A549 (cell line): ENCODE measurements around the gene EWSR1. TPM values are rescaled to one million over a fixed set of nuclear protein-coding genes. Genes with fewer than 3 reads are reported as not detected.

Experiments
- ATAC-seq, 2 experiments: fragments of 200-7000 bp in 1 of 2; fragments of >200 bp in 1 of 2; cut with Nextera tagmentation in 1 of 2; cut with Tn5 transposase in 1 of 2; 3 replicates each; pipeline versions ENCODE4 v1.8.0 to v1.9.1; 2018 to 2020; ENCODE audit warnings: mild to moderate bottlenecking in 1 of 2, moderate library complexity in 1 of 2
- CTCF ChIA-PET: fragments of 300-600 bp; sonication (Branson Sonifier 250); formaldehyde crosslinking; extraction: SDS; loops from one replicate; lab custom pipeline; 2021; ENCODE audit warnings: antibody characterized with exemption, inconsistent platforms; lab: Yijun Ruan, JAX
- POLR2A ChIA-PET: fragments of 350-600 bp; formaldehyde crosslinking; extraction: SDS; loops from one replicate; lab custom pipeline; 2021; ENCODE audit warnings: antibody characterized with exemption, inconsistent platforms; lab: Yijun Ruan, JAX
- DNase-seq, 2 experiments: peaks; one replicate each; pipeline versions ENCODE4 v3.0.0 to v3.0.0-alpha.2; 2011 to 2016; ENCODE audit warnings: low read depth in 1 of 2, low spot score in 1 of 2
- FAIRE-seq: peaks from 2 replicates; lab custom pipeline; 2011; peaks lifted over from hg19 to GRCh38; lab: Jason Lieb, UNC
- H3K27ac ChIP-seq, 2 experiments: fragments of >200 bp; sonication (Bioruptor Twin); formaldehyde crosslinking; 3 replicates each; pipeline ENCODE4 v1.5.1; 2016 to 2017
- H3K4me1 ChIP-seq: fragments of >200 bp; sonication (Bioruptor Twin); formaldehyde crosslinking; 3 replicates; pipeline ENCODE4 v1.6.1; 2016
- H3K4me2 ChIP-seq: fragments of >200 bp; sonication (Bioruptor Twin); formaldehyde crosslinking; 3 replicates; pipeline ENCODE4 v1.6.1; 2016
- H3K4me3 ChIP-seq: fragments of >200 bp; sonication (Bioruptor Twin); formaldehyde crosslinking; 3 replicates; pipeline ENCODE4 v1.5.1; 2016
- H3K9me3 ChIP-seq: fragments of >200 bp; sonication (Bioruptor Twin); formaldehyde crosslinking; 3 replicates; pipeline ENCODE4 v1.6.1; 2016
- BHLHE40 ChIP-seq: IDR thresholded peaks from 2 replicates; pipeline ENCODE4 v1.6.1; 2012; ENCODE audit warnings: low read depth, low read length, inconsistent platforms
- CBX2 ChIP-seq: fragments of 200-600 bp; sonication (generic); IDR thresholded peaks from 2 replicates; pipeline ENCODE4 v1.6.1; 2016; ENCODE audit warnings: low read depth, mild to moderate bottlenecking, borderline replicate concordance
- CEBPB ChIP-seq, 2 experiments: fragments of >200 bp in 1 of 2; sonication (Bioruptor Twin) in 1 of 2; formaldehyde crosslinking in 1 of 2; IDR thresholded peaks; 2 replicates each; pipeline ENCODE4 v1.6.1; 2012 to 2016
- EHMT2 ChIP-seq: fragments of 200-600 bp; sonication (generic); IDR thresholded peaks from 2 replicates; pipeline ENCODE4 v1.6.1; 2016; ENCODE audit warnings: antibody characterized with exemption, low read depth, mild to moderate bottlenecking, moderate library complexity
- EP300 ChIP-seq, 2 experiments: fragments of >200 bp; sonication (Bioruptor Twin); formaldehyde crosslinking; IDR thresholded peaks; 2 replicates in 1 of 2; 3 replicates in 1 of 2; pipeline ENCODE4 v1.6.1; 2016 to 2017
- ESRRA ChIP-seq: fragments of 150-350 bp; IDR thresholded peaks from 2 replicates; pipeline ENCODE4 v1.6.1; 2014; ENCODE audit warnings: mild to moderate bottlenecking, low read length, borderline replicate concordance
- HDAC2 ChIP-seq: fragments of 200-600 bp; sonication (generic); IDR thresholded peaks from 2 replicates; pipeline ENCODE4 v1.6.1; 2016
- HEYL ChIP-seq: fragments of 250-450 bp; sonication (Bioruptor Pico); IDR thresholded peaks from 2 replicates; pipeline ENCODE4 v1.8.0; 2021; ENCODE audit warnings: mild to moderate bottlenecking, moderate library complexity
- HMGXB4 ChIP-seq: fragments of 250-450 bp; sonication (Bioruptor Pico); IDR thresholded peaks from 2 replicates; pipeline ENCODE4 v1.5.0; 2021; ENCODE audit warnings: mild to moderate bottlenecking, moderate library complexity, borderline replicate concordance
- HOXB5 ChIP-seq: fragments of 250-450 bp; sonication (Bioruptor Pico); IDR thresholded peaks from 2 replicates; pipeline ENCODE4 v1.5.0; 2020; ENCODE audit warnings: mild to moderate bottlenecking, moderate library complexity
- JUN ChIP-seq, 2 experiments: fragments of >200 bp; sonication (Bioruptor Twin); formaldehyde crosslinking; IDR thresholded peaks; 2 replicates in 1 of 2; 3 replicates in 1 of 2; pipeline ENCODE4 v1.6.1; 2016 to 2017
- JUNB ChIP-seq: fragments of >200 bp; sonication (Bioruptor Twin); formaldehyde crosslinking; IDR thresholded peaks from 2 replicates; pipeline ENCODE4 v1.6.1; 2016
- KDM1A ChIP-seq: fragments of 200-600 bp; sonication (generic); IDR thresholded peaks from 2 replicates; pipeline ENCODE4 v1.6.1; 2016; ENCODE audit warnings: low read depth, mild to moderate bottlenecking
- KDM5A ChIP-seq: fragments of 200-600 bp; sonication (generic); IDR thresholded peaks from 2 replicates; pipeline ENCODE4 v1.6.1; 2016; ENCODE audit warnings: antibody characterized with exemption, mild to moderate bottlenecking
- MAX ChIP-seq: IDR thresholded peaks from 2 replicates; pipeline ENCODE4 v1.6.1; 2012
- MYC ChIP-seq: IDR thresholded peaks from 2 replicates; pipeline ENCODE4 v1.6.1; 2012; ENCODE audit warnings: mild to moderate bottlenecking, inconsistent platforms, low read length, improper control_type of control experiment, borderline replicate concordance
- NR3C1 ChIP-seq: fragments of >200 bp; sonication (Bioruptor Twin); formaldehyde crosslinking; IDR thresholded peaks from 3 replicates; pipeline ENCODE4 v1.6.1; 2017
- POLR2A ChIP-seq: IDR thresholded peaks from 2 replicates; pipeline ENCODE4 v1.6.1; 2012; ENCODE audit warnings: mild to moderate bottlenecking, low read length
- POLR2AphosphoS2 ChIP-seq: conservative IDR thresholded peaks from 2 replicates; pipeline ENCODE4 v1.6.1; 2012; ENCODE audit warnings: low read length, improper control_type of control experiment, inconsistent platforms
- RAD21 ChIP-seq, 2 experiments: fragments of >200 bp in 1 of 2; sonication (Bioruptor Twin) in 1 of 2; formaldehyde crosslinking in 1 of 2; IDR thresholded peaks in 1 of 2; conservative IDR thresholded peaks in 1 of 2; 2 replicates in 1 of 2; 3 replicates in 1 of 2; pipeline ENCODE4 v1.6.1; 2012 to 2018; ENCODE audit warnings: inconsistent platforms in 1 of 2
- RARB ChIP-seq: fragments of 250-450 bp; sonication (Bioruptor Pico); IDR thresholded peaks from 2 replicates; pipeline ENCODE4 v1.8.0; 2021; ENCODE audit warnings: mild to moderate bottlenecking, moderate library complexity
- RCOR1 ChIP-seq: fragments of 150-350 bp; IDR thresholded peaks from 2 replicates; pipeline ENCODE4 v1.6.1; 2014; ENCODE audit warnings: antibody characterized with exemption, low read length, low read depth
- SMC3 ChIP-seq: fragments of >200 bp; sonication (Bioruptor Twin); formaldehyde crosslinking; IDR thresholded peaks from 3 replicates; pipeline ENCODE4 v1.6.1; 2018; ENCODE audit warnings: inconsistent platforms
- TP53 ChIP-seq: fragments of 250-450 bp; sonication (Bioruptor Pico); IDR thresholded peaks from 2 replicates; pipeline ENCODE4 v1.5.0; 2021; ENCODE audit warnings: mild to moderate bottlenecking, moderate library complexity
- ZC3H11A ChIP-seq: fragments of 450-650 bp; IDR thresholded peaks from 2 replicates; pipeline ENCODE4 v1.6.1; 2014; ENCODE audit warnings: antibody characterized with exemption, mild to moderate bottlenecking
- ZNF302 ChIP-seq: fragments of 250-450 bp; sonication (Bioruptor Pico); IDR thresholded peaks from 2 replicates; pipeline ENCODE4 v1.9.0; 2021; ENCODE audit warnings: inconsistent platforms, mild to moderate bottlenecking, moderate library complexity
- ZSCAN20 ChIP-seq: fragments of 250-450 bp; sonication (Bioruptor Pico); IDR thresholded peaks from 2 replicates; pipeline ENCODE4 v1.8.0; 2022; ENCODE audit warnings: mild to moderate bottlenecking, moderate library complexity
- WGBS: methylation state at CpG from one replicate; pipeline ENCODE4 v1.1.6; 2017; ENCODE audit errors: missing lambda C conversion rate; 5-methylcytosine and 5-hydroxymethylcytosine counted together
- polyA plus RNA-seq, 4 experiments: library from polyadenylated mRNA; depleted of rRNA in 3 of 4; stranded (reverse); fragments of >200 nt; fragmentation: RNase III in 1 of 4; extraction: RNeasy Plus Mini Kit Qiagen cat#74134 plus additional on column Dnase treatment in 1 of 4; gene quantifications; 2 replicates in 3 of 4; 3 replicates in 1 of 4; pipeline ENCODE4 v1.2.3, GENCODE V29; 2011 to 2017

The EWSR1 gene
- polyA plus RNA-seq, 2 of the 4 experiments (the other 2 are of a cell fraction): 146 to 281 TPM

- 90% methylated on average over 11 of the region's 12 CpGs for WGBS
- FAIRE-seq (no peak), ATAC-seq (no peak), DNase-seq (no peak)
- Histone ChIP-seq H3K4me3 (no peak overlapping the region), H3K4me1 (peaks cover 5% of the 10 kb centered on the region; the same call in 2 of the 3 replicates), H3K9me3 (no peaks in the 10 kb centered on the region), H3K27ac (no peak overlapping the region), H3K4me2 (no peak overlapping the region)
- ChIA-PET POLR2A (no interaction called here), CTCF (interaction anchor here (0.7 kb wide), 1 partner anchor 31 kb away, joined by 3 read pairs; the partner anchor contains the start of gene GAS2L1)
- no peak for TF ChIP-seq MYC
- no peak for TF ChIP-seq EHMT2
- no peak for TF ChIP-seq JUNB
- no peak for TF ChIP-seq HDAC2
- no peak for TF ChIP-seq NR3C1
- no peak for TF ChIP-seq CBX2
- TF ChIP-seq RAD21 (conservative IDR thresholded peaks at IDR 0.05 in 1 of 2, IDR thresholded peaks at IDR 0.05 in 1 of 2): no peak
- TF ChIP-seq HOXB5: no peak
- TF ChIP-seq POLR2AphosphoS2: no peak
- TF ChIP-seq KDM1A: no peak
- no peak for TF ChIP-seq ZSCAN20 (CRISPR knock-in tag)
- TF ChIP-seq POLR2A: no peak
- TF ChIP-seq RCOR1: no peak
- no peak for TF ChIP-seq SMC3
- TF ChIP-seq JUN (IDR thresholded peaks at IDR 0.05): no peak
- TF ChIP-seq TP53 (CRISPR knock-in tag): no peak
Observed at GRCh38 chr22:29337631-29338284, 69.7 kb downstream of the EWSR1 start.

DNA sequence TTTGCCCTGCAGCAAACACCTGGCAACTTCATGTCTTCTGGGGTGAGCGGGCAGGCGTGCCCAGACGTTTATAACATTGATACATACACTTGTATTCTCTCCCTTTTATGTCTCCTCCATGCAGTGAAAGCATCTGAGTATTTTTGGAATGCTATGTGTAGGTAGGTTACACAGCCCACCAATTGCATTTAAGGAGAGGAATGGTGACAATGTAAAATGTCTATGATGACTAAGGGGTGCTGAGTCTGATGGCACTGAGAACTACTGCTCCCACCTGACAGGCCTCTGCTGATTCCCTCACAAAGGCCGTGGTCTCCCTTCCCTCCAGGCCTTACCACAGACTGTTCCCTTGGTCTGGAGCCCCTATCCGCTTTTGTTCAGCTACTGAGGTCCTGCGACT lies 70.3 kb downstream of the EWSR1 start:
- CTCF ChIA-PET: no interaction called here
- ATAC-seq (no peak), FAIRE-seq (no peak), DNase-seq (no peak)
- Histone ChIP-seq H3K4me2 (no peak overlapping the region), H3K4me1 (peaks cover 5% of the 10 kb centered on the region; the same call in 2 of the 3 replicates), H3K27ac (no peak overlapping the region), H3K9me3 (no peaks in the 10 kb centered on the region), H3K4me3 (no peak overlapping the region)
- WGBS: 88% methylated on average over 6 of the region's 6 CpGs
- TF ChIP-seq ESRRA (no peak), ZC3H11A (no peak), ZSCAN20 (CRISPR knock-in tag) (no peak), JUN (IDR thresholded peaks at IDR 0.05) (no peak), CEBPB (IDR thresholded peaks at IDR 0.05) (no peak), HEYL (CRISPR knock-in tag) (no peak), KDM5A (no peak)
- POLR2A ChIA-PET: no interaction called here

- peaks cover 11% of the 10 kb centered on the region; the same call in 2 of the 3 replicates for H3K4me1 ChIP-seq
- CTCF ChIA-PET: no interaction called here
- FAIRE-seq (no peak), DNase-seq (no peak), ATAC-seq (no peak)
- H3K4me3 ChIP-seq: no peak overlapping the region
- WGBS: 91% methylated on average over 21 of the region's 23 CpGs
- POLR2A ChIA-PET: no interaction called here
- no peak for TF ChIP-seq ZNF302 (CRISPR knock-in tag)
- no peak for TF ChIP-seq HMGXB4
- TF ChIP-seq RCOR1: no peak
- TF ChIP-seq EP300 (IDR thresholded peaks at IDR 0.05): no peak
- TF ChIP-seq RARB (CRISPR knock-in tag): no peak
- TF ChIP-seq MAX: no peak
- TF ChIP-seq POLR2AphosphoS2: no peak
- no peak for TF ChIP-seq BHLHE40
- no peak for TF ChIP-seq JUNB
- no peaks in the 10 kb centered on the region for H3K9me3 ChIP-seq
- H3K4me2 ChIP-seq: no peak overlapping the region
- H3K27ac ChIP-seq: no peak overlapping the region
Observed at GRCh38 chr22:29339381-29340235, 71.5 kb downstream of the EWSR1 start.
